Ishikawa (cell line): ENCODE results near the gene CCL26.

ENCODE experiments used
- CEBPB ChIP-seq: IDR thresholded peaks from 2 replicates; pipeline ENCODE4 v1.6.1; 2012
- CREB1 ChIP-seq: IDR thresholded peaks from 2 replicates; pipeline ENCODE4 v1.6.1; 2012; ENCODE audit warnings: low read depth
- EGR1 ChIP-seq: IDR thresholded peaks from 2 replicates; pipeline ENCODE4 v1.6.1; 2012
- EP300 ChIP-seq: IDR thresholded peaks from 2 replicates; pipeline ENCODE4 v1.6.1; 2012; ENCODE audit warnings: borderline replicate concordance
- FOXM1 ChIP-seq: IDR thresholded peaks from 2 replicates; pipeline ENCODE4 v1.6.1; 2012; ENCODE audit warnings: low read depth, borderline replicate concordance
- NFIC ChIP-seq: IDR thresholded peaks from 2 replicates; pipeline ENCODE4 v1.6.1; 2012
- RAD21 ChIP-seq: IDR thresholded peaks from 2 replicates; pipeline ENCODE4 v1.6.1; 2012; ENCODE audit warnings: low read depth
- TAF1 ChIP-seq: IDR thresholded peaks from 2 replicates; pipeline ENCODE4 v1.6.1; 2012; ENCODE audit warnings: low read depth, mild to moderate bottlenecking
- TCF12 ChIP-seq: IDR thresholded peaks from 2 replicates; pipeline ENCODE4 v1.6.1; 2012; ENCODE audit warnings: low read depth
- TEAD4 ChIP-seq: IDR thresholded peaks from 2 replicates; pipeline ENCODE4 v1.6.1; 2012
- YY1 ChIP-seq: IDR thresholded peaks from 2 replicates; pipeline ENCODE4 v1.6.1; 2012; ENCODE audit warnings: low read depth
- ZBTB7A ChIP-seq: IDR thresholded peaks from 2 replicates; pipeline ENCODE4 v1.6.1; 2012; ENCODE audit warnings: low read depth
- TF ChIP-seq, protein P1 (sequence below): IDR thresholded peaks from 2 replicates; pipeline ENCODE4 v1.6.1; 2012
- TF ChIP-seq, protein P2 (sequence below): IDR thresholded peaks from 2 replicates; pipeline ENCODE4 v1.6.1; 2012; ENCODE audit warnings: low read depth, mild to moderate bottlenecking
- TF ChIP-seq, protein P3 (sequence below): IDR thresholded peaks from 2 replicates; pipeline ENCODE4 v1.6.1; 2012

Gene CCL26

DNA sequence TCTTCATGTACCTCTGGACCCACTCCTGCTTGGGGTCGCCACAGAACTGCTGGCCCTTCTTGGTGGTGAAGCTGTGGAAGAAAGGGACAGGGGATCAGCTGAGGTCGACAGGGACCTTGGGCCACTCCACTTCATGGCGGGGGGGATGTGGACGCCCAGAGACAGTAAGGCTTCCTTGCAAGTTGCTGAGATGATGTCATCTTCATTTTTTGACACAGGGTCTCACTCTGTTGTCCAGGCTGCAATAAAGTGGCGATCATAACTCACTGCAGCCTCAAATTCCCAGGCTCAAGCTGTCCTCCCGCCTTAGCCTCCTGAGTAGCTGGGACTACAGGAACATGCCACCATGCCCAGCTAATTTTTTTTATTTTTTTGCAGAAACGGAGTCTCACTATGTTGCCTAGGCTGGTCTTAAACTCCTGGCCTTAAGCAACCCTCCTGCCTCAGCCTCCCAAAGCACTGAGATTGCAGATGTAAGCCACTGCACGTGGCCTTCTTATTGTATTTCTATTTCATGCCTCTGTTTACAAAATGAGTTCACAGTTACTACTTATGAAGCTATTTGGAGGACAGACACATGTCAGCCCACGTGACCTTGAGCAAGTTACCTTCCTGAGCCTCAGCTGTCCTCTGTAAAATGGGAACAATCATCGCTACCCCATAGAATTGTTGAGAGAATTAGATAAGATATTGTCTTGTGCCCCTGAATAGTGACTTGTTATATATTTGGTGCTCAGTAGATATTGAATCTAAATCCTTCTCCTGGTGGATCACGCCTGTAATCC, 40.1 kb upstream of the CCL26 start:
- TF ChIP-seq TCF12: no peak
- no peak for TF ChIP-seq FOXM1
- TF ChIP-seq, protein P1, sequence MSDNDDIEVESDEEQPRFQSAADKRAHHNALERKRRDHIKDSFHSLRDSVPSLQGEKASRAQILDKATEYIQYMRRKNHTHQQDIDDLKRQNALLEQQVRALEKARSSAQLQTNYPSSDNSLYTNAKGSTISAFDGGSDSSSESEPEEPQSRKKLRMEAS: no peak
- no peak for TF ChIP-seq EGR1
- TF ChIP-seq TAF1: no peak
- TF ChIP-seq TEAD4: no peak
- TF ChIP-seq, protein P2, sequence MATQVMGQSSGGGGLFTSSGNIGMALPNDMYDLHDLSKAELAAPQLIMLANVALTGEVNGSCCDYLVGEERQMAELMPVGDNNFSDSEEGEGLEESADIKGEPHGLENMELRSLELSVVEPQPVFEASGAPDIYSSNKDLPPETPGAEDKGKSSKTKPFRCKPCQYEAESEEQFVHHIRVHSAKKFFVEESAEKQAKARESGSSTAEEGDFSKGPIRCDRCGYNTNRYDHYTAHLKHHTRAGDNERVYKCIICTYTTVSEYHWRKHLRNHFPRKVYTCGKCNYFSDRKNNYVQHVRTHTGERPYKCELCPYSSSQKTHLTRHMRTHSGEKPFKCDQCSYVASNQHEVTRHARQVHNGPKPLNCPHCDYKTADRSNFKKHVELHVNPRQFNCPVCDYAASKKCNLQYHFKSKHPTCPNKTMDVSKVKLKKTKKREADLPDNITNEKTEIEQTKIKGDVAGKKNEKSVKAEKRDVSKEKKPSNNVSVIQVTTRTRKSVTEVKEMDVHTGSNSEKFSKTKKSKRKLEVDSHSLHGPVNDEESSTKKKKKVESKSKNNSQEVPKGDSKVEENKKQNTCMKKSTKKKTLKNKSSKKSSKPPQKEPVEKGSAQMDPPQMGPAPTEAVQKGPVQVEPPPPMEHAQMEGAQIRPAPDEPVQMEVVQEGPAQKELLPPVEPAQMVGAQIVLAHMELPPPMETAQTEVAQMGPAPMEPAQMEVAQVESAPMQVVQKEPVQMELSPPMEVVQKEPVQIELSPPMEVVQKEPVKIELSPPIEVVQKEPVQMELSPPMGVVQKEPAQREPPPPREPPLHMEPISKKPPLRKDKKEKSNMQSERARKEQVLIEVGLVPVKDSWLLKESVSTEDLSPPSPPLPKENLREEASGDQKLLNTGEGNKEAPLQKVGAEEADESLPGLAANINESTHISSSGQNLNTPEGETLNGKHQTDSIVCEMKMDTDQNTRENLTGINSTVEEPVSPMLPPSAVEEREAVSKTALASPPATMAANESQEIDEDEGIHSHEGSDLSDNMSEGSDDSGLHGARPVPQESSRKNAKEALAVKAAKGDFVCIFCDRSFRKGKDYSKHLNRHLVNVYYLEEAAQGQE: no peak
- TF ChIP-seq EP300: no peak
- no peak for TF ChIP-seq NFIC
- no peak for TF ChIP-seq CEBPB
- no peak for TF ChIP-seq ZBTB7A
- no peak for TF ChIP-seq CREB1
- no peak for TF ChIP-seq YY1
- TF ChIP-seq RAD21: no peak
- TF ChIP-seq, protein P3, sequence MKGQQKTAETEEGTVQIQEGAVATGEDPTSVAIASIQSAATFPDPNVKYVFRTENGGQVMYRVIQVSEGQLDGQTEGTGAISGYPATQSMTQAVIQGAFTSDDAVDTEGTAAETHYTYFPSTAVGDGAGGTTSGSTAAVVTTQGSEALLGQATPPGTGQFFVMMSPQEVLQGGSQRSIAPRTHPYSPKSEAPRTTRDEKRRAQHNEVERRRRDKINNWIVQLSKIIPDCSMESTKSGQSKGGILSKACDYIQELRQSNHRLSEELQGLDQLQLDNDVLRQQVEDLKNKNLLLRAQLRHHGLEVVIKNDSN: no peak

DNA sequence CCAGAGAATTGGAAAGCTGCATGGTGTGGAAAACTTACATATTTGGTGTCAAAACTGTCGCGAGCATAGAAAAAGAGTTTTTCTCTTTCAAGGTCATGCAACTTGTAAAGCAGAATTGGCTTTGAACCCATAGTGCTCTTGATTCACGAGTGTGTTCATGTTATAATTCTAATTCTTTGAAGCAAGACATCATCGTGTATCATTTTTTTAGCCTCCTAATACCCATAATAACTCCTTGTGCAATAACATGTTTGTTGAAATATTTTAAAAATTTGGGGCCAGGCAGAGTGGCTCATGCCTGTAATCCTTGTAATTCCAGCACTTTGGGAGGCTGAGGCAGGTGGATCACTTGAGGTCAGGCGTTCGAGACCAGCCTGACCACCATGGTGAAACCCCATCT, 37.4 kb upstream of the CCL26 start:
- TF ChIP-seq EP300 (no peak), CEBPB (no peak), TEAD4 (no peak), EGR1 (no peak)
- TF ChIP-seq, protein P3: no peak

DNA sequence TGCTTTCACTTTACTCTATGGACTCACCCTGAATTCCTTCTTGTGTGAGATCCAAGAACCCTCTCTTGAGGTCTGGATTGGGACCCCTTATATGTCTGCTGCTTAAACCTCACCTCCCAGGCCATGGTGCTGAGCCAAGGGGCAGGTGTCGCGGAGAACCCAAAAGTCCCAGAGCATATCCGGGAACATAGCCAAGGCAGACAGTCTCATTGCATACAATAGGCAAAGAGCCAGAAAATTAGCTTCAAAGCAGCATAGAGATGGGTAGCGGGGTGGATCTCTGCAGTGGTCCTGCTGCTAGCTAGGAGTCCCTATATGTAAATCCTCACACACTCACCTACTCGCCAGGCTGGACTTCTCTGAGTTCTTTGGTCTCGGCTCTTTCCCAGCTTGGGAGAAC, 36.1 kb upstream of the CCL26 start:
- TF ChIP-seq FOXM1 (no peak), EP300 (no peak), NFIC (peak; percentile 19; the same call in 1 of the 2 replicates)
- TF ChIP-seq, protein P2: no peak

DNA sequence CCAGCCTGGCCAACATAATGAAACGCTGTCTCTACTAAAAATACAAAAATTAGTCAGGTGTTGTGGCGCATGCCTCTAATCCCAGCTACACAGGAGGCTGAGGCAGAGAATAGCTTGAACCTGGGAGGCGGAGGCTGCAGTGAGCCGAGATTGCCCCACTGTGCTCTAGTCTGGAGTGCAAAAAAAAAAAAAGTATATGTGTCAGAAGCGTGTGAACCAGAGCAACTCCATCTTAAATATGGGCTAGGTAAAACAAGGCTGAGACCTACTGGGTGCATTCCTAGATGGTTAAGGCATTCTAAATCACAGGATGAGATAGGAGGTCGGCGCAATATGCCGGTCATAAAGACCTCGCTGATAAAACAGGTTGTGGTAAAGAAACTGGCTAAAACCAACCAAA, 35.4 kb upstream of the CCL26 start:
- TF ChIP-seq, protein P2: no peak
- TF ChIP-seq CEBPB: no peak
- TF ChIP-seq, protein P3: no peak
- TF ChIP-seq EGR1: no peak
- TF ChIP-seq YY1: no peak
- TF ChIP-seq EP300: no peak
- no peak for TF ChIP-seq RAD21
- no peak for TF ChIP-seq NFIC
- TF ChIP-seq, protein P1: no peak
- TF ChIP-seq TAF1: no peak
